Lung (tissue), 12 donors: ENCODE measurements around the gene DICER1. TPM values are rescaled to one million over a fixed set of nuclear protein-coding genes. Genes with fewer than 3 reads are reported as not detected.
A peak's percentile ranks its signal among the peaks of the same experiment; 100 is the strongest.

Experiments used
- ATAC-seq: fragments of 200-7000 bp; cut with Tn5 transposase; one replicate; pipeline ENCODE4 v1.9.1; 2020; ENCODE audit warnings: moderate number of reproducible peaks; ENCODE audit not compliant: insufficient read depth, low FRiP score
- DNase-seq, 3 donors: peaks; one replicate each; pipeline ENCODE4 v3.0.0-alpha.2; 2013 to 2017
- H3K27ac ChIP-seq, 2 donors: one replicate each; pipeline ENCODE4 v1.5.1; 2013; ENCODE audit warnings: mild to moderate bottlenecking in 2 of 2, moderate library complexity in 2 of 2, control low read depth in 1 of 2, inconsistent platforms in 1 of 2, low read depth in 1 of 2, low read length in 1 of 2
- H3K27me3 ChIP-seq, 3 donors: one replicate each; pipeline ENCODE4 v1.5.1; 2013; ENCODE audit warnings: low read length in 2 of 3; ENCODE audit not compliant: control insufficient read depth in 3 of 3, insufficient read depth in 3 of 3
- H3K36me3 ChIP-seq, 4 donors: one replicate each; pipeline ENCODE4 v1.5.1; 2013; ENCODE audit warnings: low read length in 4 of 4, mild to moderate bottlenecking in 1 of 4, moderate library complexity in 1 of 4; ENCODE audit not compliant: control insufficient read depth in 4 of 4, insufficient read depth in 4 of 4
- H3K4me1 ChIP-seq, 5 donors: one replicate each; pipeline ENCODE4 v1.5.1; 2013; ENCODE audit warnings: low read length in 5 of 5, mild to moderate bottlenecking in 2 of 5, moderate library complexity in 1 of 5; ENCODE audit not compliant: control insufficient read depth in 5 of 5, insufficient read depth in 5 of 5
- H3K4me3 ChIP-seq: one replicate; pipeline ENCODE4 v1.5.1; 2013; ENCODE audit warnings: mild to moderate bottlenecking, control low read depth, moderate library complexity
- H3K9ac ChIP-seq, 2 donors: one replicate each; pipeline ENCODE4 v1.5.1; 2013; ENCODE audit warnings: low read length in 2 of 2, control low read depth in 1 of 2; ENCODE audit not compliant: insufficient read depth in 1 of 2
- H3K9me3 ChIP-seq, 4 donors: one replicate each; pipeline ENCODE4 v1.5.1; 2013; ENCODE audit warnings: low read length in 3 of 4, mild to moderate bottlenecking in 1 of 4, moderate library complexity in 1 of 4; ENCODE audit not compliant: control insufficient read depth in 4 of 4, insufficient read depth in 3 of 4
- CTCF ChIP-seq: IDR thresholded peaks from 2 replicates; pipeline ENCODE4 v1.5.1; 2012; ENCODE audit warnings: mild to moderate bottlenecking; ENCODE audit errors: control extremely low read depth, extremely low read depth
- WGBS, 2 donors: extraction: QIAGEN DNeasy Blood & Tissue Kit; methylation state at CpG; one replicate each; pipeline ENCODE4 v1.1.7; 2013; 5-methylcytosine and 5-hydroxymethylcytosine counted together
- polyA plus RNA-seq, 2 donors: library from polyadenylated mRNA; stranded (reverse); fragments of 200-250 nt; gene quantifications; one replicate each; pipeline ENCODE4 v1.2.1, GENCODE V29; 2013
- total RNA-seq, 2 donors: library from RNA; depleted of rRNA in 1 of 2; stranded (reverse); fragments of >200 nt in 1 of 2; gene quantifications; one replicate each; pipeline ENCODE4 v1.2.1, GENCODE V29; 2014 to 2021
- donor health status: control.
- donor health status: control.
- donor health status: Bipolar disorder and iron deficiency.
- donor health status: healthy.
- donor health status: DM: yes; HTN: yes; CAD: no.

Gene DICER1
- total and polyA plus RNA-seq, 4 donors, result 9.1 to 103 (median 44.1) TPM

GRCh38 chr14:95200404-95200803 is 43.1 kb upstream of the DICER1 start:
- no peak for TF ChIP-seq CTCF
- ATAC-seq (peak; percentile 82), DNase-seq (peak; percentile 77 to 86 (median 82))
- Histone ChIP-seq H3K4me1 (peaks cover 0 to 11% (median 2%) of the 10 kb centered on the region in 5 donors), H3K9me3 (peaks cover 0 to 5% (median under 1%) of the 10 kb centered on the region in 4 donors), H3K9ac (no peak overlapping the region), H3K4me3 (no peak overlapping the region), H3K36me3 (peaks cover 2 to 12% (median 4%) of the 10 kb centered on the region in 4 donors), H3K27me3 (no peaks in the 10 kb centered on the region), H3K27ac (no peak overlapping the region)
- 68 to 85% methylated on average over 7 of the region's 7 CpGs for WGBS, 2 donors

- H3K9me3 ChIP-seq, result peaks cover 0 to 5% (median 0%) of the 10 kb centered on the region in 4 donors
Measured at GRCh38 chr14:95199298-95199983, 42.1 kb upstream of the DICER1 start.

GRCh38 chr14:95198320-95198719 is 41.0 kb upstream of the DICER1 start:
- Histone ChIP-seq H3K4me3 (no peak overlapping the region), H3K4me1 (peaks cover 0 to 19% (median 2%) of the 10 kb centered on the region in 5 donors), H3K9me3 (no peaks in the 10 kb centered on the region), H3K36me3 (peaks cover 0 to 7% (median 1%) of the 10 kb centered on the region in 4 donors), H3K27me3 (no peaks in the 10 kb centered on the region), H3K9ac (no peak overlapping the region), H3K27ac (no peak overlapping the region)
- ATAC-seq (no peak), DNase-seq (peak in 1 of 3 donors; percentile 3)
- 93 to 94% methylated on average over 9 of the region's 9 CpGs for WGBS, 2 donors
- no peak for TF ChIP-seq CTCF

More at GRCh38 chr14:95199298-95199983, 42.1 kb upstream of the DICER1 start:
- WGBS, 2 donors, result 84 to 90% methylated on average over 8 of the region's 8 CpGs
- TF ChIP-seq CTCF, result no peak
- Histone ChIP-seq H3K4me3 (no peak overlapping the region), H3K27ac (no peak overlapping the region), H3K36me3 (peaks cover 0 to 12% (median 1%) of the 10 kb centered on the region in 4 donors), H3K27me3 (no peaks in the 10 kb centered on the region), H3K4me1 (peaks cover 0 to 13% (median 2%) of the 10 kb centered on the region in 5 donors), H3K9ac (no peak overlapping the region)
- no peak for ATAC-seq
- peak in 1 of 3 donors; percentile 9 for DNase-seq
